WI38 (cell line): ENCODE measurements around the gene AKAP10.
"Not testable (repeated sequence)": the region's sequence is repeated elsewhere in the genome, so short reads cannot be mapped to it uniquely, and the experiment has no call there.

Experiments
- H3K4me3 ChIP-seq: 2 replicates; pipeline ENCODE4 v1.5.1; 2011; ENCODE audit warnings: low read depth, mild to moderate bottlenecking, control low read depth, low read length
- CTCF ChIP-seq: IDR thresholded peaks from 2 replicates; pipeline ENCODE4 v1.5.1; 2012; ENCODE audit warnings: low read depth, mild to moderate bottlenecking, control low read depth, low read length

AKAP10 gene

GRCh38 chr17:19897903-19898302 is 79.7 kb downstream of the AKAP10 start:
- no peak for TF ChIP-seq CTCF
- H3K4me3 ChIP-seq, result no peak overlapping the region

- H3K4me3 ChIP-seq, result no peak overlapping the region
These were observed 80.4 kb downstream of the AKAP10 start for GRCh38 chr17:19897090-19897837.

GRCh38 chr17:19896679-19897078 is 80.9 kb downstream of the AKAP10 start:
- no peak for TF ChIP-seq CTCF
- no peak overlapping the region for H3K4me3 ChIP-seq

More at GRCh38 chr17:19897090-19897837, 80.4 kb downstream of the AKAP10 start:
- no peak for TF ChIP-seq CTCF

- H3K4me3 ChIP-seq, result not testable (repeated sequence)
These were observed 87.1 kb downstream of the AKAP10 start for GRCh38 chr17:19890554-19890953.

GRCh38 chr17:19890001-19890400 is 87.6 kb downstream of the AKAP10 start:
- not testable (repeated sequence) for H3K4me3 ChIP-seq

- no peak overlapping the region for H3K4me3 ChIP-seq
- no peak for TF ChIP-seq CTCF
These were observed 91.5 kb downstream of the AKAP10 start for GRCh38 chr17:19886116-19886515.

- H3K4me3 ChIP-seq, result no peak overlapping the region
- TF ChIP-seq CTCF, result no peak
These were observed 94.0 kb downstream of the AKAP10 start for GRCh38 chr17:19883537-19884215.

GRCh38 chr17:19880393-19880792 is 97.2 kb downstream of the AKAP10 start:
- TF ChIP-seq CTCF, result no peak

More at GRCh38 chr17:19880393-19880792, 97.2 kb downstream of the AKAP10 start:
- no peak overlapping the region for H3K4me3 ChIP-seq
